Fibroblast of pulmonary artery (primary cell): ENCODE results near the gene GTSF1L.

ENCODE experiments used
- DNase-seq: peaks from one replicate; pipeline ENCODE4 v3.0.0-alpha.2; 2010; ENCODE audit warnings: low read depth
- H3K4me3 ChIP-seq: replicated peaks from 2 replicates; pipeline ENCODE4 v1.5.1; 2011; ENCODE audit warnings: low read depth, mild to moderate bottlenecking, control low read depth, low read length, moderate library complexity
- CTCF ChIP-seq: IDR thresholded peaks from 2 replicates; pipeline ENCODE4 v1.5.1; 2011; ENCODE audit warnings: mild to moderate bottlenecking, control low read depth, low read length, inconsistent platforms; ENCODE audit errors: missing control alignments

The GTSF1L gene

GRCh38 chr20:43736588-43737158, 9.9 kb upstream of the GTSF1L start:
- DNase-seq, result no peak
- no peak for TF ChIP-seq CTCF
- no peak overlapping the region for H3K4me3 ChIP-seq

GRCh38 chr20:43731927-43732326, 5.1 kb upstream of the GTSF1L start:
- TF ChIP-seq CTCF, result no peak
- no peak for DNase-seq
- no peak overlapping the region for H3K4me3 ChIP-seq

GRCh38 chr20:43731469-43731868, 4.7 kb upstream of the GTSF1L start:
- H3K4me3 ChIP-seq, result no peak overlapping the region
- DNase-seq, result peak; percentile 58
- TF ChIP-seq CTCF, result no peak

- no peak for DNase-seq
- no peak for TF ChIP-seq CTCF
- no peak overlapping the region for H3K4me3 ChIP-seq
Observed at GRCh38 chr20:43728686-43729255, 2.0 kb upstream of the GTSF1L start.

DNA sequence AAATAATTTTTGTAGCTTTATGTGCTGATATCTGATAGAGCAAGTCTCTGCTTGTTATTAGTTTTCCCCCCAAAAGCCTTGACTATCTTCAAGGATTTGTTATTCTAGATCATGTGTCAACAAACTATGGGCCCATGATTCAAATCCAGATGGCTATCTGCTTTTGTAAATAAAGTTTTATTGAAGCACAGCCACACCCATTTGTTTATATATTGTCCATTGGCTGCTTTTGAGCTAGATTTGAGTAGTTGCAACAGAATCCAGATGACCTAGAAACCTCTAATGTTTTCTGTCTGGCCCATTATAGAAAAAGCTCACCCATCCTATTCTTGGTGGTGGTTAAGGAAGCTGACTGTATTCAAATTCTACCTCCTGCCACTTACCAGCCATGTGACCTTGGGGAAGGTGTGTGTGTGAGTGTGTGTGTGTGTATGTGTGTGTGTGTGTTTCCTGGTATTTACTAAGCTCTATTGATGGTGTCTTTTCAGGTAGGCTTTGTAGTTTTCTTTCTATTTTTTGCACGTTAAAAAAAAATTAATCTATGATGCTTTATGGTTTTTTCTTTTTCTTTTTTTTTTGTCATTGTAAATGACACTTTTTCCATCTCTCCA, 1.3 kb upstream of the GTSF1L start:
- H3K4me3 ChIP-seq, result no peak overlapping the region
- TF ChIP-seq CTCF, result no peak
- no peak for DNase-seq

GRCh38 chr20:43726333-43726732, 469 bp downstream of the GTSF1L start:
- no peak for DNase-seq
- TF ChIP-seq CTCF, result no peak

GRCh38 chr20:43725666-43726065, 1.1 kb downstream of the GTSF1L start:
- no peak for TF ChIP-seq CTCF
- no peak for DNase-seq
- H3K4me3 ChIP-seq, result no peak overlapping the region

More at GRCh38 chr20:43726333-43726732, 469 bp downstream of the GTSF1L start:
- no peak overlapping the region for H3K4me3 ChIP-seq
